ENCODE data around the gene PCBP1.
"Not testable (repeated sequence)": the region's sequence is repeated elsewhere in the genome, so short reads cannot be mapped to it uniquely, and the experiment has no call there.

Gene PCBP1

GRCh38 chr2:70092576-70093243 is 5.4 kb downstream of the PCBP1 start:
- in situ Hi-C loops (cut with MboI; ENCODE audit: low pct_unique_long_range_greater_than_20kb, low sequenced_read_pairs); DNase-seq: not testable (repeated sequence)

- in situ Hi-C loops (cut with MboI; ENCODE audit: low pct_unique_long_range_greater_than_20kb, low sequenced_read_pairs): no loop called here
- no peak for DNase-seq
These were observed 7.1 kb downstream of the PCBP1 start for GRCh38 chr2:70094171-70094977.

GRCh38 chr2:70094978-70095719 is 7.9 kb downstream of the PCBP1 start:
- in situ Hi-C loops (cut with MboI; ENCODE audit: low pct_unique_long_range_greater_than_20kb, low sequenced_read_pairs): no loop called here
- peak; percentile 96 for DNase-seq

GRCh38 chr2:70095720-70096670 is 8.7 kb downstream of the PCBP1 start:
- DNase-seq: no peak
- in situ Hi-C loops (cut with MboI; ENCODE audit: low pct_unique_long_range_greater_than_20kb, low sequenced_read_pairs): no loop called here

- in situ Hi-C loops (cut with MboI; ENCODE audit: low pct_unique_long_range_greater_than_20kb, low sequenced_read_pairs): no loop called here
- no peak for DNase-seq
These were observed 10.8 kb downstream of the PCBP1 start for GRCh38 chr2:70098032-70098431.

- in situ Hi-C loops (cut with MboI; ENCODE audit: low pct_unique_long_range_greater_than_20kb, low sequenced_read_pairs): no loop called here
- no peak for DNase-seq
These were observed 12.0 kb downstream of the PCBP1 start for GRCh38 chr2:70099270-70099669.

- no peak for DNase-seq
- in situ Hi-C loops (cut with MboI; ENCODE audit: low pct_unique_long_range_greater_than_20kb, low sequenced_read_pairs): no loop called here
These were observed 13.9 kb downstream of the PCBP1 start for GRCh38 chr2:70101174-70101573.

- in situ Hi-C loops (cut with MboI; ENCODE audit: low pct_unique_long_range_greater_than_20kb, low sequenced_read_pairs); DNase-seq: not testable (repeated sequence)
These were observed 14.4 kb downstream of the PCBP1 start for GRCh38 chr2:70101686-70102085.

- in situ Hi-C loops (cut with MboI; ENCODE audit: low pct_unique_long_range_greater_than_20kb, low sequenced_read_pairs); DNase-seq: not testable (repeated sequence)
These were observed 15.1 kb downstream of the PCBP1 start for GRCh38 chr2:70102323-70102905.

GRCh38 chr2:70103531-70104061 is 16.3 kb downstream of the PCBP1 start:
- in situ Hi-C loops (cut with MboI; ENCODE audit: low pct_unique_long_range_greater_than_20kb, low sequenced_read_pairs): no loop called here
- DNase-seq: no peak

GRCh38 chr2:70104231-70105111 is 17.2 kb downstream of the PCBP1 start:
- in situ Hi-C loops (cut with MboI; ENCODE audit: low pct_unique_long_range_greater_than_20kb, low sequenced_read_pairs): no loop called here
- peak; percentile 66 for DNase-seq

GRCh38 chr2:70106138-70106537 is 18.9 kb downstream of the PCBP1 start:
- DNase-seq; in situ Hi-C loops (cut with MboI; ENCODE audit: low pct_unique_long_range_greater_than_20kb, low sequenced_read_pairs): not testable (repeated sequence)

GRCh38 chr2:70110397-70110796 is 23.1 kb downstream of the PCBP1 start:
- in situ Hi-C loops (cut with MboI; ENCODE audit: low pct_unique_long_range_greater_than_20kb, low sequenced_read_pairs): not testable (repeated sequence)

GRCh38 chr2:70111752-70112591 is 24.7 kb downstream of the PCBP1 start:
- in situ Hi-C loops (cut with MboI; ENCODE audit: low pct_unique_long_range_greater_than_20kb, low sequenced_read_pairs): no loop called here
- DNase-seq: no peak

More at GRCh38 chr2:70110397-70110796, 23.1 kb downstream of the PCBP1 start:
- DNase-seq: not testable (repeated sequence)

GRCh38 chr2:70113359-70114070 is 26.2 kb downstream of the PCBP1 start:
- no peak for DNase-seq
- in situ Hi-C loops (cut with MboI; ENCODE audit: low pct_unique_long_range_greater_than_20kb, low sequenced_read_pairs): no loop called here

Measured in KBM-7 (cell line).